Measurements from ENCODE around the gene DOK1.

DOK1 gene

GRCh38 chr2:74553892-74554819 lies at the start of gene DOK1, which contains the start of gene LOXL3:
Gene DOK1, plus strand, starts transcription at chr2:74554720. Its CDS starts 35 bp downstream, at chr2:74554755.
Gene LOXL3, minus strand, starts transcription at chr2:74553942. Its CDS starts 1,308 bp downstream, at chr2:74552634.
- DNase-seq (ENCODE audit: low spot score): peak; percentile 90

GRCh38 chr2:74505448-74506246 lies 48.9 kb upstream of the DOK1 start:
- DNase-seq (ENCODE audit: low spot score): no peak

GRCh38 chr2:74507145-74507925 lies 47.2 kb upstream of the DOK1 start, which contains the start of gene PCGF1:
Gene PCGF1, minus strand, starts transcription at chr2:74507695. Its CDS starts 27 bp downstream, at chr2:74507668.
- peak; percentile 99 for DNase-seq (ENCODE audit: low spot score)

GRCh38 chr2:74507926-74508520 lies 46.5 kb upstream of the DOK1 start:
- DNase-seq (ENCODE audit: low spot score): no peak

GRCh38 chr2:74510272-74510671 lies 44.2 kb upstream of the DOK1 start:
- DNase-seq (ENCODE audit: low spot score): no peak

- no peak for DNase-seq (ENCODE audit: low spot score)
Measured at GRCh38 chr2:74511104-74511989, 43.2 kb upstream of the DOK1 start.

GRCh38 chr2:74512744-74513604 lies 41.5 kb upstream of the DOK1 start:
- DNase-seq (ENCODE audit: low spot score): no peak

- no peak for DNase-seq (ENCODE audit: low spot score)
Measured at GRCh38 chr2:74513605-74514367, 40.7 kb upstream of the DOK1 start.

- DNase-seq (ENCODE audit: low spot score): no peak
Measured at GRCh38 chr2:74514368-74515270, 39.9 kb upstream of the DOK1 start, which contains the start of gene TLX2. Gene TLX2, plus strand, starts transcription at chr2:74514450. Its CDS starts 357 bp downstream, at chr2:74514807.

- DNase-seq (ENCODE audit: low spot score): no peak
Measured at GRCh38 chr2:74515271-74515980, 39.1 kb upstream of the DOK1 start.

- no peak for DNase-seq (ENCODE audit: low spot score)
Measured at GRCh38 chr2:74515981-74516633, 38.4 kb upstream of the DOK1 start.

- no peak for DNase-seq (ENCODE audit: low spot score)
Measured at GRCh38 chr2:74516650-74517049, 37.9 kb upstream of the DOK1 start.

GRCh38 chr2:74522516-74522915 lies 32.0 kb upstream of the DOK1 start:
- DNase-seq (ENCODE audit: low spot score): no peak

GRCh38 chr2:74524005-74524404 lies 30.5 kb upstream of the DOK1 start:
- DNase-seq (ENCODE audit: low spot score): no peak

- no peak for DNase-seq (ENCODE audit: low spot score)
Measured at GRCh38 chr2:74524955-74525716, 29.4 kb upstream of the DOK1 start.

All from left forelimb (tissue), 1 donor.